Gastroesophageal sphincter (tissue), 3 donors: Measurements from ENCODE around the gene TBCEL.

Experiments used
- CTCF ChIP-seq, 4 experiments: fragments of 200-600 bp in 2 of 4; fragments of 450-650 bp in 2 of 4; sonication (generic) in 1 of 4; IDR thresholded peaks; one replicate each; pipeline ENCODE4 v1.5.1; 2017 to 2019; ENCODE audit warnings: antibody characterized with exemption in 4 of 4, mild to moderate bottlenecking in 2 of 4, moderate library complexity in 2 of 4
- EP300 ChIP-seq: sonication (generic); formaldehyde crosslinking; IDR thresholded peaks from one replicate; pipeline ENCODE4 v1.6.1; 2017; ENCODE audit warnings: antibody characterized with exemption, mild to moderate bottlenecking
- POLR2A ChIP-seq, 2 donors: fragments of 450-650 bp; IDR thresholded peaks; one replicate each; pipeline ENCODE4 v1.6.1; 2017; ENCODE audit warnings: antibody characterized with exemption in 2 of 2, mild to moderate bottlenecking in 2 of 2, moderate library complexity in 1 of 2
- POLR2AphosphoS5 ChIP-seq: sonication (generic); formaldehyde crosslinking; IDR thresholded peaks from one replicate; pipeline ENCODE4 v1.6.1; 2017; ENCODE audit warnings: antibody characterized with exemption

DNA sequence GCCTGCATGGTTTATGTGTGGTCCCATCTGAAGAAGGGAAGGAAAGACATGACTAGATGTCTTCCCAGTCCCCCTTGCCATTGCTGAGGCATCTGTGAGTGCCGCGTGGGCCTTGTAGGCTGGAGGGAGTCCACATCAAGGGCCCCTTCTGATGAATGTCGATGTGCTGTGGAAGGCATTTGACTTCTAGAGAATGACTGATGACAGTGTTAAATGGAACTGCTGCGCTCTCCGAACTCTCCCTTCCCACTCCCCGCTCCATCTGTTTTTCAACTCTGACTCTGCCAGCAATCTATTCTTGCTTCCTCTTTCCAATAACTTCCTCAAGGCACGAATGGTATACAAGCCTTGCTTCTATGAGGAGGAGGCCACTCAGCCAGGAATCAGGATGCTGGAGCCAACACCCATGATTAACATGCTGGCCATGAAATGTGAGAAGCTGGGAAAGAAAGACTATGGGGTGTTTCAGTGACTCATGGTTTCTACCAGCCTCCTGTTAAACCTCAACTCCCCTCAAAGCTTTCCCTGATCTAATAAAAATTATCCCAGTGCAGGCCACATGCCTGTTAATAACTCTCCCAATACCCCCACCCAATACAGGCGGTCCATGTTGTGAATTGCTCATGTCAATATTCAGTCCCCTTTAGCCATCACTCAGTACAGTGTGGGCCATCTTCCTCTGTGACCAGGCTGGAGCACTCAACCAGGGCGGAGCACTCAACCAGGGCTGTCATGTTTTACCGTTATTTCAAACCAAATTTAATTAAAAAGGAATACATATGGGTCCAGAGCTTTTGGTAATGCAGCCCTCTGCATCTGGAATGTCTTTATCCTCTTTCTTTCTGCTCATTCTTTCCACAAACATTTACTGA is 46.4 kb upstream of the TBCEL start:
- TF ChIP-seq CTCF (IDR thresholded peaks at IDR 0.05) (no peak), POLR2A (IDR thresholded peaks at IDR 0.05) (no peak), EP300 (no peak), POLR2AphosphoS5 (no peak)
